Measurements from ENCODE around the gene TSPAN6. TPM values are rescaled to one million over a fixed set of nuclear protein-coding genes. Genes with fewer than 3 reads are reported as not detected.

TSPAN6 gene
- total RNA-seq, 1 experiment from 2014 or later = 5.6 TPM

- Mint-ChIP-seq H3K4me1 (ENCODE audit: insufficient read depth, unreplicated experiment) (no peaks in the 10 kb centered on the region), H3K36me3 (ENCODE audit: insufficient read depth, unreplicated experiment) (no peaks in the 10 kb centered on the region), H3K27me3 (ENCODE audit: insufficient read depth, unreplicated experiment) (peaks cover 52% of the 10 kb centered on the region), H3K4me3 (ENCODE audit: unreplicated experiment) (no peak overlapping the region), H3K9me3 (ENCODE audit: unreplicated experiment) (no peaks in the 10 kb centered on the region), H3K27ac (ENCODE audit: low read depth, unreplicated experiment) (no peak overlapping the region)
- no TSS peak for BruUV-seq (replicated peaks)
- peak; percentile 34 for TF ChIP-seq CTCF (IDR thresholded peaks at IDR 0.05; ENCODE audit: unreplicated experiment)
- CTCF ChIA-PET = interaction anchor here (0.6 to 1.7 kb wide), 12 partner anchors 8 to 271 kb away, joined by 3 to 9 read pairs (median 4); partner anchors contain the start of gene TSPAN6
- POLR2A ChIA-PET = interaction anchor here (0.5 kb wide), 1 partner anchor 37 kb away, joined by 4 read pairs; no protein-coding TSS in a partner anchor
- intact Hi-C loops (cut with micrococcal nuclease) = loop anchor here (10.0 kb wide), 1 partner anchor 170 kb away; no protein-coding TSS in a partner anchor
- DNase-seq (ENCODE audit: unreplicated experiment) = peak; percentile 59
Measured at GRCh38 chrX:100615005-100615404, 21.6 kb downstream of the TSPAN6 start.

DNA sequence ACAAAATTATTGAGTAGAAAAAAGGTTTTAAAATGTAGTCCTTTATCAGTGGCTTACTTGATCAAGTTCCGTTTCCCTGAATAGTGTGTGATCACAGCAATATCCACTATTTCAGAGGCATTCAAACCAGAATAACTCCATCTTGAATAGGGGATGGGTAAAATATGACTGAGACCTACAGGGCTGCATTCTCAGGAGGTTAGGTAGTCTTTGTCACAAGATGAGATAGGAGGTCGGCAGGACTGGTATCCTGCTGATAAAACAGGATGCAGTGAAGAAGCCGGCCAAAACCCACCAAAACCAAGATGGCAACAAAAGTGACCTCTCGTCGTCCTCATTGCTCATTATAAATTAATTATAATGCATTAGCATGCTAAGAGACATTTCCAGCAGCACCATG, 24.7 kb downstream of the TSPAN6 start:
- ChIA-PET POLR2A (no interaction called here), CTCF (no interaction called here)
- no peak overlapping the region for H3K27ac Mint-ChIP-seq (ENCODE audit: low read depth, unreplicated experiment)
- no peak for TF ChIP-seq CTCF (IDR thresholded peaks at IDR 0.05; ENCODE audit: unreplicated experiment)
- H3K4me3 Mint-ChIP-seq (ENCODE audit: unreplicated experiment) = no peak overlapping the region
- no peaks in the 10 kb centered on the region for H3K4me1 Mint-ChIP-seq (ENCODE audit: insufficient read depth, unreplicated experiment)
- DNase-seq (ENCODE audit: unreplicated experiment) = no peak
- H3K9me3 Mint-ChIP-seq (ENCODE audit: unreplicated experiment) = no peaks in the 10 kb centered on the region
- intact Hi-C loops (cut with micrococcal nuclease) = loop anchor here (10.0 kb wide), 1 partner anchor 167 kb away; no protein-coding TSS in a partner anchor
- H3K36me3 Mint-ChIP-seq (ENCODE audit: insufficient read depth, unreplicated experiment) = no peaks in the 10 kb centered on the region
- BruUV-seq (replicated peaks) = no TSS peak
- peaks cover 37% of the 10 kb centered on the region for H3K27me3 Mint-ChIP-seq (ENCODE audit: insufficient read depth, unreplicated experiment)

- H3K4me1 Mint-ChIP-seq (ENCODE audit: insufficient read depth, unreplicated experiment) = no peaks in the 10 kb centered on the region
- DNase-seq (ENCODE audit: unreplicated experiment) = no peak
- H3K36me3 Mint-ChIP-seq (ENCODE audit: insufficient read depth, unreplicated experiment) = no peaks in the 10 kb centered on the region
- BruUV-seq (replicated peaks) = no TSS peak
- no peaks in the 10 kb centered on the region for H3K9me3 Mint-ChIP-seq (ENCODE audit: unreplicated experiment)
- no peak overlapping the region for H3K27ac Mint-ChIP-seq (ENCODE audit: low read depth, unreplicated experiment)
- peaks cover 45% of the 10 kb centered on the region for H3K27me3 Mint-ChIP-seq (ENCODE audit: insufficient read depth, unreplicated experiment)
- intact Hi-C loops (cut with micrococcal nuclease) = loop anchor here (5.0 kb wide), 1 partner anchor 92 kb away; no protein-coding TSS in a partner anchor
- peak; percentile 20 for TF ChIP-seq CTCF (IDR thresholded peaks at IDR 0.05; ENCODE audit: unreplicated experiment)
- H3K4me3 Mint-ChIP-seq (ENCODE audit: unreplicated experiment) = no peak overlapping the region
- ChIA-PET POLR2A (no interaction called here), CTCF (interaction anchor here (0.7 to 1.4 kb wide), 5 partner anchors 27 to 438 kb away, joined by 3 to 4 read pairs (median 3); partner anchors contain the start of genes SRPX2 and TSPAN6)
Measured at GRCh38 chrX:100609591-100609990, 27.0 kb downstream of the TSPAN6 start.

GRCh38 chrX:100606753-100607152, 29.9 kb downstream of the TSPAN6 start:
- ChIA-PET CTCF (interaction anchor here (0.8 to 1.0 kb wide), 2 partner anchors 9 to 11 kb away, joined by 3 to 6 read pairs; no protein-coding TSS in a partner anchor), POLR2A (no interaction called here)
- BruUV-seq (replicated peaks) = no TSS peak
- Mint-ChIP-seq H3K27ac (ENCODE audit: low read depth, unreplicated experiment) (no peak overlapping the region), H3K9me3 (ENCODE audit: unreplicated experiment) (no peaks in the 10 kb centered on the region), H3K4me1 (ENCODE audit: insufficient read depth, unreplicated experiment) (no peaks in the 10 kb centered on the region), H3K4me3 (ENCODE audit: unreplicated experiment) (no peak overlapping the region), H3K36me3 (ENCODE audit: insufficient read depth, unreplicated experiment) (no peaks in the 10 kb centered on the region), H3K27me3 (ENCODE audit: insufficient read depth, unreplicated experiment) (peaks cover 33% of the 10 kb centered on the region)
- intact Hi-C loops (cut with micrococcal nuclease) = loop anchor here (5.0 kb wide), 1 partner anchor 89 kb away; no protein-coding TSS in a partner anchor
- DNase-seq (ENCODE audit: unreplicated experiment) = no peak
- no peak for TF ChIP-seq CTCF (IDR thresholded peaks at IDR 0.05; ENCODE audit: unreplicated experiment)

Data from MCF 10A (cell line).